ENCODE results near the gene IDH3A.

IDH3A gene

GRCh38 chr15:78207641-78208340 is 58.6 kb downstream of the IDH3A start:
- H3K9ac ChIP-seq (ENCODE audit: low read depth, low read length), result no peak overlapping the region
- peaks cover 9% of the 10 kb centered on the region; the same call in 1 of the 2 replicates for H3K4me1 ChIP-seq (ENCODE audit: insufficient read depth, low read length)
- H3K9me3 ChIP-seq (ENCODE audit: control insufficient read depth, insufficient read depth, low read length), result no peaks in the 10 kb centered on the region
- H3K36me3 ChIP-seq (ENCODE audit: insufficient read depth, low read length), result no peaks in the 10 kb centered on the region

GRCh38 chr15:78208341-78208844 is 59.2 kb downstream of the IDH3A start:
- Histone ChIP-seq H3K4me1 (ENCODE audit: insufficient read depth, low read length) (peaks cover 15% of the 10 kb centered on the region; the same call in 1 of the 2 replicates), H3K9ac (ENCODE audit: low read depth, low read length) (no peak overlapping the region), H3K36me3 (ENCODE audit: insufficient read depth, low read length) (no peaks in the 10 kb centered on the region)

GRCh38 chr15:78208887-78209645 is 59.9 kb downstream of the IDH3A start:
- Histone ChIP-seq H3K36me3 (ENCODE audit: insufficient read depth, low read length) (no peaks in the 10 kb centered on the region), H3K9ac (ENCODE audit: low read depth, low read length) (no peak overlapping the region), H3K9me3 (ENCODE audit: control insufficient read depth, insufficient read depth, low read length) (no peaks in the 10 kb centered on the region), H3K4me1 (ENCODE audit: insufficient read depth, low read length) (peaks cover 19% of the 10 kb centered on the region; the same call in 1 of the 2 replicates)

More at GRCh38 chr15:78208341-78208844, 59.2 kb downstream of the IDH3A start:
- H3K9me3 ChIP-seq (ENCODE audit: control insufficient read depth, insufficient read depth, low read length), result no peaks in the 10 kb centered on the region

- H3K4me1 ChIP-seq (ENCODE audit: insufficient read depth, low read length), result peaks cover 25% of the 10 kb centered on the region; the same call in 1 of the 2 replicates
- H3K9me3 ChIP-seq (ENCODE audit: control insufficient read depth, insufficient read depth, low read length), result no peaks in the 10 kb centered on the region
- H3K36me3 ChIP-seq (ENCODE audit: insufficient read depth, low read length), result no peaks in the 10 kb centered on the region
- no peak overlapping the region for H3K9ac ChIP-seq (ENCODE audit: low read depth, low read length)
Measured at GRCh38 chr15:78209646-78210348, 60.6 kb downstream of the IDH3A start.

- no peaks in the 10 kb centered on the region for H3K36me3 ChIP-seq (ENCODE audit: insufficient read depth, low read length)
- no peak overlapping the region for H3K9ac ChIP-seq (ENCODE audit: low read depth, low read length)
- peaks cover 29% of the 10 kb centered on the region; the same call in 1 of the 2 replicates for H3K4me1 ChIP-seq (ENCODE audit: insufficient read depth, low read length)
- H3K9me3 ChIP-seq (ENCODE audit: control insufficient read depth, insufficient read depth, low read length), result no peaks in the 10 kb centered on the region
Measured at GRCh38 chr15:78210349-78210717, 61.2 kb downstream of the IDH3A start.

- H3K36me3 ChIP-seq (ENCODE audit: insufficient read depth, low read length), result no peaks in the 10 kb centered on the region
- H3K9ac ChIP-seq (ENCODE audit: low read depth, low read length), result no peak overlapping the region
- no peaks in the 10 kb centered on the region for H3K9me3 ChIP-seq (ENCODE audit: control insufficient read depth, insufficient read depth, low read length)
- peaks cover 29% of the 10 kb centered on the region; the same call in 1 of the 2 replicates for H3K4me1 ChIP-seq (ENCODE audit: insufficient read depth, low read length)
Measured at GRCh38 chr15:78211189-78211921, 62.2 kb downstream of the IDH3A start.

GRCh38 chr15:78212008-78212407 is 62.8 kb downstream of the IDH3A start:
- Histone ChIP-seq H3K36me3 (ENCODE audit: insufficient read depth, low read length) (no peaks in the 10 kb centered on the region), H3K9me3 (ENCODE audit: control insufficient read depth, insufficient read depth, low read length) (no peaks in the 10 kb centered on the region), H3K4me1 (ENCODE audit: insufficient read depth, low read length) (peaks cover 29% of the 10 kb centered on the region; the same call in 1 of the 2 replicates), H3K9ac (ENCODE audit: low read depth, low read length) (no peak overlapping the region)

GRCh38 chr15:78212546-78213424 is 63.6 kb downstream of the IDH3A start:
- H3K9ac ChIP-seq (ENCODE audit: low read depth, low read length), result no peak overlapping the region
- peaks cover 29% of the 10 kb centered on the region; the same call in 1 of the 2 replicates for H3K4me1 ChIP-seq (ENCODE audit: insufficient read depth, low read length)
- no peaks in the 10 kb centered on the region for H3K36me3 ChIP-seq (ENCODE audit: insufficient read depth, low read length)
- no peaks in the 10 kb centered on the region for H3K9me3 ChIP-seq (ENCODE audit: control insufficient read depth, insufficient read depth, low read length)

- peaks cover 29% of the 10 kb centered on the region; the same call in 1 of the 2 replicates for H3K4me1 ChIP-seq (ENCODE audit: insufficient read depth, low read length)
- no peak overlapping the region for H3K9ac ChIP-seq (ENCODE audit: low read depth, low read length)
- no peaks in the 10 kb centered on the region for H3K36me3 ChIP-seq (ENCODE audit: insufficient read depth, low read length)
- H3K9me3 ChIP-seq (ENCODE audit: control insufficient read depth, insufficient read depth, low read length), result no peaks in the 10 kb centered on the region
Measured at GRCh38 chr15:78213425-78213750, 64.2 kb downstream of the IDH3A start.

- H3K36me3 ChIP-seq (ENCODE audit: insufficient read depth, low read length), result no peaks in the 10 kb centered on the region
- H3K4me1 ChIP-seq (ENCODE audit: insufficient read depth, low read length), result peaks cover 29% of the 10 kb centered on the region; the same call in 1 of the 2 replicates
- no peaks in the 10 kb centered on the region for H3K9me3 ChIP-seq (ENCODE audit: control insufficient read depth, insufficient read depth, low read length)
- no peak overlapping the region for H3K9ac ChIP-seq (ENCODE audit: low read depth, low read length)
Measured at GRCh38 chr15:78213956-78214355, 64.8 kb downstream of the IDH3A start.

GRCh38 chr15:78216276-78217104 is 67.3 kb downstream of the IDH3A start:
- peaks cover 29% of the 10 kb centered on the region; the same call in 1 of the 2 replicates for H3K4me1 ChIP-seq (ENCODE audit: insufficient read depth, low read length)
- H3K9me3 ChIP-seq (ENCODE audit: control insufficient read depth, insufficient read depth, low read length), result no peaks in the 10 kb centered on the region
- H3K36me3 ChIP-seq (ENCODE audit: insufficient read depth, low read length), result no peaks in the 10 kb centered on the region
- no peak overlapping the region for H3K9ac ChIP-seq (ENCODE audit: low read depth, low read length)

- Histone ChIP-seq H3K9ac (ENCODE audit: low read depth, low read length) (no peak overlapping the region), H3K4me1 (ENCODE audit: insufficient read depth, low read length) (no peaks in the 10 kb centered on the region), H3K36me3 (ENCODE audit: insufficient read depth, low read length) (no peaks in the 10 kb centered on the region), H3K9me3 (ENCODE audit: control insufficient read depth, insufficient read depth, low read length) (peaks cover 2% of the 10 kb centered on the region; the same call in 1 of the 2 replicates)
Measured at GRCh38 chr15:78220713-78221112, 71.6 kb downstream of the IDH3A start.
